Right ventricle myocardium inferior (tissue), 1 donor: ENCODE data around the gene MC1R. TPM values are rescaled to one million over a fixed set of nuclear protein-coding genes. Genes with fewer than 3 reads are reported as not detected.
"Not testable (repeated sequence)": the region's sequence is repeated elsewhere in the genome, so short reads cannot be mapped to it uniquely, and the experiment has no call there.

Experiments
- ATAC-seq: fragments of 200-7000 bp; cut with Tn5 transposase; one replicate; pipeline ENCODE4 v1.9.1; 2020; ENCODE audit warnings: mild to moderate bottlenecking, moderate library complexity
- DNase-seq: peaks from one replicate; pipeline ENCODE4 v3.0.0; 2021; ENCODE audit errors: missing footprints
- intact Hi-C: fragments of 100-400 bp; cut with DNase I; formaldehyde crosslinking; loops from one replicate; pipeline ENCODE4 v1.11.0; 2022
- total RNA-seq: library from RNA; stranded (reverse); fragmentation: NEBNext Ultra II Directional; extraction: Animal tissue kit (Norgen Biotek cat#: 25700); gene quantifications from one replicate; pipeline ENCODE4 v1.2.1, GENCODE V29; 2021
- donor health status: DM: no; HTN: yes; CAD: no; lungs with severe emphysema.

Gene MC1R
- total RNA-seq, 1 donor from 2014 or later, result 1.5 TPM

GRCh38 chr16:89923640-89924296 lies 5.1 kb downstream of the MC1R start:
- DNase-seq, result no peak
- intact Hi-C loops, result no loop called here

GRCh38 chr16:89924297-89924924 lies 5.7 kb downstream of the MC1R start:
- ATAC-seq (no peak), DNase-seq (no peak)
- intact Hi-C loops, result no loop called here

More at GRCh38 chr16:89923640-89924296, 5.1 kb downstream of the MC1R start:
- no peak for ATAC-seq

GRCh38 chr16:89924925-89925307 lies 6.3 kb downstream of the MC1R start:
- no peak for ATAC-seq
- intact Hi-C loops, result no loop called here
- DNase-seq, result no peak

GRCh38 chr16:89925596-89926079 lies 7.0 kb downstream of the MC1R start:
- intact Hi-C loops, result no loop called here
- DNase-seq, result no peak
- ATAC-seq, result no peak

GRCh38 chr16:89931305-89931896 lies 12.7 kb downstream of the MC1R start:
- no peak for DNase-seq
- ATAC-seq, result no peak
- intact Hi-C loops, result no loop called here

GRCh38 chr16:89931964-89932363 lies 13.3 kb downstream of the MC1R start:
- ATAC-seq, result no peak
- intact Hi-C loops, result no loop called here
- DNase-seq, result peak; percentile 20

GRCh38 chr16:89934019-89934418 lies 15.4 kb downstream of the MC1R start:
- DNase-seq, ATAC-seq, intact Hi-C loops: not testable (repeated sequence)

- DNase-seq (no peak), ATAC-seq (no peak)
- intact Hi-C loops, result no loop called here
Measured at GRCh38 chr16:89934611-89935553, 16.2 kb downstream of the MC1R start.

- DNase-seq, intact Hi-C loops, ATAC-seq: not testable (repeated sequence)
Measured at GRCh38 chr16:89935620-89936019, 17.0 kb downstream of the MC1R start.

- intact Hi-C loops, result no loop called here
- no peak for ATAC-seq
- DNase-seq, result no peak
Measured at GRCh38 chr16:89936034-89936433, 17.4 kb downstream of the MC1R start.

- ATAC-seq (no peak), DNase-seq (no peak)
- intact Hi-C loops, result no loop called here
Measured at GRCh38 chr16:89936508-89936907, 17.8 kb downstream of the MC1R start.

- DNase-seq (no peak), ATAC-seq (no peak)
- intact Hi-C loops, result no loop called here
Measured at GRCh38 chr16:89936981-89937380, 18.3 kb downstream of the MC1R start.

- ATAC-seq, result no peak
- intact Hi-C loops, result no loop called here
- peak; percentile 59 for DNase-seq
Measured at GRCh38 chr16:89938175-89938885, 19.7 kb downstream of the MC1R start.

GRCh38 chr16:89944773-89945172 lies 26.1 kb downstream of the MC1R start:
- ATAC-seq (no peak), DNase-seq (no peak)
- intact Hi-C loops, result no loop called here

- DNase-seq, result peak; percentile 11
- intact Hi-C loops, result no loop called here
- no peak for ATAC-seq
Measured at GRCh38 chr16:89945654-89946053, 27.0 kb downstream of the MC1R start.

GRCh38 chr16:89946515-89946914 lies 27.9 kb downstream of the MC1R start:
- DNase-seq (peak; percentile 21), ATAC-seq (no peak)
- intact Hi-C loops, result no loop called here

GRCh38 chr16:89949121-89949742 lies 30.6 kb downstream of the MC1R start:
- peak; percentile 58 for DNase-seq
- intact Hi-C loops, result no loop called here

GRCh38 chr16:89949756-89950155 lies 31.1 kb downstream of the MC1R start:
- ATAC-seq (no peak), DNase-seq (peak; percentile 63)
- intact Hi-C loops, result no loop called here

More at GRCh38 chr16:89949121-89949742, 30.6 kb downstream of the MC1R start:
- no peak for ATAC-seq
